A172 (cell line): ENCODE results near the gene CADM4. TPM values are rescaled to one million over a fixed set of nuclear protein-coding genes. Genes with fewer than 3 reads are reported as not detected.
"Not testable (repeated sequence)": the region's sequence is repeated elsewhere in the genome, so short reads cannot be mapped to it uniquely, and the experiment has no call there.

Experiments
- DNase-seq: peaks from one replicate; pipeline ENCODE4 v3.0.0-alpha.2; 2015; ENCODE audit warnings: low spot score
- total RNA-seq: library from RNA; depleted of rRNA; stranded (reverse); fragments of >200 nt; shearing (Covaris generic); gene quantifications from 2 replicates; pipeline ENCODE4 v1.2.3, GENCODE V29; 2014; rRNA removed

Gene CADM4
- 78.5 and 139 TPM in 2 replicates for total RNA-seq

DNA sequence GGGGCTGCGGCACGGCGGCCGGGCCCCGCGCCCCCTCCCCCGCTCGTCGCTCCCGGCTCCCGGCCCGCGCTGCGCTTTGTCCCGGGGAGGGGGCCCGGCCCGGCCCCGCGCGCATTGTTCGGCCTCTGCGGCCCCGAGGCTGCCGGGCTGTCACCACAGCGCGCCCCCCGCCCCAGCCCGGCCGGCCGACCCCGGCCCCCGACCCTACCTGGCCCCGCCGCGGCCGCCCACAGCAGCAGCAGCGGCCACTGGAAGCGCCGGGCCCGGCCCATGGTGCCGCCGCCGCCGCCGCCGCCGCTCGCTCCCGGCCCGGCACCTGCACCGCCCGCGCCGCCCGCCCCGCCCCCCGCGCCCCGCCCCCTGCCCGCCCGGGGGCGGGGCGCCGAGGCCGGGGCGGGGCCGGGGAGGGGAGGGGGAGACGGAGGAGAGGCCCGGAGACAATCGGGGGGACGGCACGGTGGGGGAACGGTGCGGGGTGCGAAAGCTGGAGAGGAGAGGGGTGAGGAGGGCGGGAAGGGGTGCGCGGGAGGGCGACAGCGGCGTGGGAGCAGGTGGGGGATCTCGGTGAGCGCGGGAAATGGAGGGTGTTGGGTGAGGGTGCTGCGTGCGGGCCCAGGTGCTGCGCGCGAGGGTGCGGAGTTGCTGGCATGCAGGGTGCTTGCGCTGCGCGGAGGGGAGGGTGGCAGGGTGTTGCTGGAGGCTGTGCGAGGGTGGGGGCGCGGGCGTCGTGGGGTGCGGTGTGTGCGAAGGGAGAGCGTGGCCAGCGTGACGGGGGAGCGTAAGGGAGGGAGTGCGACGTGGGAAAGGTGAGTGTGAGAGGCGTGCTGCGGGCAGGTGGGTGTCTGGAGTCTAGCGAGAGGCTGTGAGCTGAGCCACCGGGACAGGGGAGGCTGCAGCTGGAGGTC, at the start of gene CADM4:
Gene CADM4, minus strand, starts transcription at position 332 of the 905 bp plus-strand sequence. Its CDS starts 60 bp downstream, at position 272.
- no peak for DNase-seq

- DNase-seq, result no peak
These were observed 48.5 kb upstream of the CADM4 start for GRCh38 chr19:43688059-43688701.

- DNase-seq, result no peak
These were observed 48.0 kb upstream of the CADM4 start for GRCh38 chr19:43687660-43687997.

GRCh38 chr19:43684326-43684725, 44.7 kb upstream of the CADM4 start:
- no peak for DNase-seq

GRCh38 chr19:43683905-43684304, 44.3 kb upstream of the CADM4 start:
- no peak for DNase-seq

DNA sequence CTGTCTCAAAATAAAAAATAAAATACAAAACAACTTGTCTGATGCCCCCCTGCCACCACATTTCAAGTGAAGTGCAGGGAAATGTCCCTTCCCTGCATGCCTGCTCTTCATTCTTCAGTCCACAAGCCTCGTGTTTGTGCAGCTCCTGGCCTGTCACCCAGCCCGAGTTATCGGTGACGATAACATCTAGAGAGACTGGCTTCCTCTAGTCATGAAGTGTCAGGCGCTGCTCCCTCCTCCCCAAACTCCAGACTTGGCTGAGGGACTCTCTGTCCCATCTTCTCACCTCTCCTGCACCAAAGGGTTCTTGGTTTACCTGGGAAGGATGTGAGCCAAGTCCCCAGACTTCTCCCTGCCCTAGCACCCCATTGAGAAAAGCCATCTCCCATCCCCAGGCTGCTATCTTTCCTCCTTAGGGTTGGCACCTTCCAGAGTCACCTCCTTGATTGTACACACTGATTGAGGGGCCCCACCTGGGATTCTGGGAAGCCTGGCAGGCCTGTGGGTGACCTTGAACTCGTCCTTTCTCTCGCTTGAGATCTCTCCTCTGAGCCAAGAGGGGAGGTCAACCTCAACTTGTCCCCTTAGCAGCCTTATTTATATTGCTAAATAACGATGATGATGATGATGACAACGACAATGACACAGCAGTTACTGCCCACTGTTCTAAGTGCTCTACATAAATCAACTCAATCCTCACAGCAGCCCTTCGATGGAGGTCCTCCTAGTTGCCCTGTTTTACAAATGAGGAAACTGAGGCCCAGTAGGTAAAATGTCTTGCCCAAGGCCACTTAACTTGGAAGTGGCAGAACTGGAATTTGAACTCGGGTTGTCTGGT, 43.4 kb upstream of the CADM4 start:
- no peak for DNase-seq

- DNase-seq, result not testable (repeated sequence)
These were observed 42.6 kb upstream of the CADM4 start for GRCh38 chr19:43682269-43682668.

DNA sequence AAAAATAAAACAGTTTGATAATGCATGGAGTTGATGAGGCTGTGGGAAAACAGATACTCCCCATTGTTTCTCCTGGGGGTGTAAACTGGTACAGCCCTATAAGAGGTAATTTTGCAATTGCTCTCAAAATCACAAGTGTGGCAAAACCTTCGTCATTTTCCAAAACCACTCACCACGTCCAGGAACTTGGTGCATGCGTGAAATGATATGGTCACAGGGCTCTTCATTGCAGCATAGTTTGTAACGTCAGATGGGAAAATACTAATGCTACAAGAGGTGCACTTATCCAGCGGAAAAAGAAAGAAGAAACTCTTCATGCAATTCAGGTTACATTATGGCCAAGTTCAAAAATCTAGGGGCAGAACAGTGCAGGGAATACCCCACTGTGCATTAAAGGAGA, 42.2 kb upstream of the CADM4 start:
- DNase-seq, result no peak

GRCh38 chr19:43678512-43679261, 39.0 kb upstream of the CADM4 start:
- DNase-seq, result no peak

GRCh38 chr19:43675906-43676305, 36.3 kb upstream of the CADM4 start:
- DNase-seq, result no peak

- DNase-seq, result peak; percentile 95
These were observed 35.7 kb upstream of the CADM4 start for GRCh38 chr19:43675269-43675879.

DNA sequence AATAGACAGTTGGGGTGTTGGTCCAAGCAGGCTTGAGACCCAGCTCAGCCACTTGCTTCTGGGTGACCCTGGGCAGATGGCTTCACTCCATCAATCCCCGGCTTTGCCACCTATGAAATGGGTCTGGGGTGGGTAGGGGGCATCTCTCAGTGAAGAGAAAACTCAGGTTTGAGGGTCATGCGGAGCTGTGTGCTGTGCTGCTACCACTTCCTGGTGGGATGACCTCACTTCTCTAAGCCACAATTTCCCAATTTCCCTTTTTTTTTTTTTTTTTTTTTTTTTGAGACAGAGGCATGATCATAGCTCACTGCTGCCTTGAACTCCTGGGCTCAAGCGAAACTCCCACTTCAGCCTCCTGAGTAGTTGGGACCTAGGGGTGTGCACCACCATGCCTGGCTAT, 34.9 kb upstream of the CADM4 start:
- DNase-seq, result peak; percentile 37

DNA sequence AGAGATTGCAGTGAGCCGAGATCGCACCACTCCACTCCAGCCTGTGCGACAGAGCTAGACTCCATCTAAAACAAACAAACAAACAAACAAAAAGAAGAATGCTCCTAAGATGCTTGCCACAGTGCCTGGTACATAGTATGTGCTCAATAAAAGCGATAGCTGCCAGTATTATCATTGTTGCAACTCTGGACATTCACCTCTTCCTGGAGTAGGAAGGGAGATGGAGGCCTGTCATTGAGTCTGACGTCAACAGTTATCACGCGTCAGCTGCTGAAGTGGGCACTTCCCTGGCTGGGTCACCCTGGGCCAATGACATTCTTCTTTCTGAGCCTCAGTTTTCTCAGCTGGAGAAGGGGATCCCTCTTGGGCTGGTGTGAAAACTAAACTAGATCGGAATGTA, 34.5 kb upstream of the CADM4 start:
- no peak for DNase-seq

GRCh38 chr19:43673637-43674036, 34.0 kb upstream of the CADM4 start:
- DNase-seq, result no peak

GRCh38 chr19:43672061-43672679, 32.5 kb upstream of the CADM4 start:
- DNase-seq, result no peak

DNA sequence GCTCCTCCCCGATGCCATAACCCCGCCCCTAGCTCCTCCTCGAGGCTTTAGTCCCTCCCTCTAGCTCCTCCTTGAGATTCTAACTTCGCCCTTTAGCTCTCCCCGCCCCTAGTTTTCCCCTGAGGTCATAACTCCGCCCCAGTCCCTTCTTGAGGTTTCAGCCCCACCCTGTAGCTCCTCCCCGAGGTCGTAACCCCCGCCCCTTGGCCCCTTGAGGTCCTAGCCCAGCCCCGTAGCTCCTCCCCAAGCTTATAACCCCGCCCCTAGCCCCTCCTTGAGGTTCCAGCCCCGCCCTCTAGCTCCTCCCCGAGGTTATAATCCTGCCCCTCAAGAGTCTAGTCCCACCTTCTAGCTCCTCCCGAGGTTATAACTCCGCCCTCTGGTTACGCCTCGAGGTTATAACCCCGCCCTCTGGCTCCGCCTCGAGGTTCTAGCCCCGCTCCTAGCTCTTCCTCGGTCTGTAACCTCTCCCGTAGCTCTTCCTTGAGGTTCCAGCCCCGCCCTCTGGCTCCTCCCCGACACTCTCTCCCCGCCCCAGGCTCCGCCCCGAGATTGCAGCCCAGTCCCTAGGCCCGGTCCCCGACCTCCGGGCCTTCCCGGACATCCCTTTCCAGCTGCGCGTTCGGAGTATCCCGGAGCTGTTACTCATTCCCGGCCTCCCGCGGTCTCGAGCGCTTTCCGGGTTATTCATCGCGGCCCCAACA, 28.9 kb upstream of the CADM4 start:
- DNase-seq, result peak; percentile 99

GRCh38 chr19:43667876-43668405, 28.3 kb upstream of the CADM4 start:
- DNase-seq, result no peak

- no peak for DNase-seq
These were observed 27.7 kb upstream of the CADM4 start for GRCh38 chr19:43667126-43667875.

GRCh38 chr19:43664018-43664417, 24.4 kb upstream of the CADM4 start:
- DNase-seq, result no peak
